Nephron progenitor cell (in vitro differentiated cells): ENCODE results near the gene SMYD5.

Experiments used
- DNase-seq: peaks from one replicate; pipeline ENCODE4 v3.0.0; 2021
- H3K27ac Mint-ChIP-seq: 2 replicates; pipeline ENCODE4 v1.8.0; 2021; ENCODE audit warnings: mild to moderate bottlenecking, moderate library complexity, mixed read lengths
- H3K27me3 Mint-ChIP-seq: 2 replicates; pipeline ENCODE4 v1.8.0; 2021; ENCODE audit warnings: mild to moderate bottlenecking, low read depth, mixed read lengths; ENCODE audit not compliant: poor library complexity
- H3K36me3 Mint-ChIP-seq: 2 replicates; pipeline ENCODE4 v1.8.0; 2021; ENCODE audit warnings: low read depth, mixed read lengths
- H3K4me1 Mint-ChIP-seq: 2 replicates; pipeline ENCODE4 v1.8.0; 2021; ENCODE audit warnings: mixed read lengths
- H3K4me3 Mint-ChIP-seq: 2 replicates; pipeline ENCODE4 v1.8.0; 2021; ENCODE audit warnings: mild to moderate bottlenecking, moderate library complexity, mixed read lengths
- H3K9me3 Mint-ChIP-seq: 2 replicates; pipeline ENCODE4 v1.8.0; 2021; ENCODE audit warnings: mild to moderate bottlenecking, moderate library complexity, mixed read lengths
- TF ChIP-seq, protein P1 (sequence below): fragments of 200-600 bp; sonication (generic); IDR thresholded peaks from 2 replicates; pipeline ENCODE4 v1.5.0; 2021; ENCODE audit warnings: antibody characterized with exemption

SMYD5 gene

DNA sequence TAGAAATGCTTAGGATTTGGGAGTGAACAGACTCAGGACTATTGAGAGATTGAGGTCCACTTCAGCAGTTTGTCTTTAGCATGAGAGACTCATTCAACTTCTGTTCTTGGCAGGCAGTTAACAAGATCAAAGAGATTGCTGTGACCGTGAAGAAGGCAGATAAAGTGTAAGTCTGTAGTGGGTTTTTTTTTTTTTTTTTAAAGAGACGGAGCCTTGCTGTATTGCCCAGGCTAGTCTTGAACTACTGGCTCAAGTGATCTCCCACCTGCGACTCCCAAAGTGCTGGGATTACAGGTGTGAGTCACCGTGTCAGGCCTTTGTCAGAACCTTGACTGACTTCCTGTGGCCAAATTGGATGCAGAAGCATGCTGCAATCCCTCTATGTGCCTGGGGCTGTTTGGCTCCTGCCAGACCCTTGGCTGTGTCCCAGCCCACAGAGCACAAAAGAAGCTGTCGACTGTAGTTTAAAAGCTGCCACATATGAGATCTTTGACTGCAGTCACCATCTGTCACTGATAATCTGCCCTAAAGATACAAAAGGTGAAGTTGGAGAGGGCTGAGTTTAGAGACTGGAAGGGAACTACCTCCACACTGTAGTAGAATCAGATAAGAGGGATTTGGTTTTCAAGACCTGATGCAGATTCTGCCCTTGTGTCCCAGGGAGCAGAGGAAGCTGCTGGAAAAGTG, 30.0 kb downstream of the SMYD5 start:
- TF ChIP-seq, protein P1, sequence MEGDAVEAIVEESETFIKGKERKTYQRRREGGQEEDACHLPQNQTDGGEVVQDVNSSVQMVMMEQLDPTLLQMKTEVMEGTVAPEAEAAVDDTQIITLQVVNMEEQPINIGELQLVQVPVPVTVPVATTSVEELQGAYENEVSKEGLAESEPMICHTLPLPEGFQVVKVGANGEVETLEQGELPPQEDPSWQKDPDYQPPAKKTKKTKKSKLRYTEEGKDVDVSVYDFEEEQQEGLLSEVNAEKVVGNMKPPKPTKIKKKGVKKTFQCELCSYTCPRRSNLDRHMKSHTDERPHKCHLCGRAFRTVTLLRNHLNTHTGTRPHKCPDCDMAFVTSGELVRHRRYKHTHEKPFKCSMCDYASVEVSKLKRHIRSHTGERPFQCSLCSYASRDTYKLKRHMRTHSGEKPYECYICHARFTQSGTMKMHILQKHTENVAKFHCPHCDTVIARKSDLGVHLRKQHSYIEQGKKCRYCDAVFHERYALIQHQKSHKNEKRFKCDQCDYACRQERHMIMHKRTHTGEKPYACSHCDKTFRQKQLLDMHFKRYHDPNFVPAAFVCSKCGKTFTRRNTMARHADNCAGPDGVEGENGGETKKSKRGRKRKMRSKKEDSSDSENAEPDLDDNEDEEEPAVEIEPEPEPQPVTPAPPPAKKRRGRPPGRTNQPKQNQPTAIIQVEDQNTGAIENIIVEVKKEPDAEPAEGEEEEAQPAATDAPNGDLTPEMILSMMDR: no peak
- no peak overlapping the region for H3K27ac Mint-ChIP-seq
- no peaks in the 10 kb centered on the region for H3K9me3 Mint-ChIP-seq
- peaks cover 67% of the 10 kb centered on the region for H3K36me3 Mint-ChIP-seq
- no peak overlapping the region for H3K4me3 Mint-ChIP-seq
- no peaks in the 10 kb centered on the region for H3K27me3 Mint-ChIP-seq
- no peak for DNase-seq
- no peaks in the 10 kb centered on the region for H3K4me1 Mint-ChIP-seq

DNA sequence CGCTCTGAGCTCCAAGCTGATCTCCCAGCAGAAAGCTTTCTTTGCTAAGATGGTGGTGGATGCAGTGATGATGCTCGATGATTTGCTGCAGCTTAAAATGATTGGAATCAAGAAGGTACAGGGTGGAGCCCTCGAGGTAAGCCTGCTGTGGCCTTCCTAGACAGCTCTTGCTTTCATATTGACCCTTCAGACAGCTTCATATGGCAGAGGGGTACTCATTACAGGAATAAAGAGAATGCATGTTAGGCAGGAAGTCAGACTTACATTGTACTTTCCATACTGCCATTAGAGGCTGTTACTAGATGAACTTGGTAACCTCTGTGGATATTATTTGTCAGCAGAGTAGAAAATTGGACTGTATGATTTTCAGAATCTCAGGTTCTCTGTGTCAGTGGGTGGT, 30.5 kb downstream of the SMYD5 start:
- no peak for DNase-seq
- TF ChIP-seq, protein P1: no peak
- Mint-ChIP-seq H3K9me3 (no peaks in the 10 kb centered on the region), H3K4me1 (no peaks in the 10 kb centered on the region), H3K36me3 (peaks cover 69% of the 10 kb centered on the region), H3K27ac (no peak overlapping the region), H3K27me3 (no peaks in the 10 kb centered on the region), H3K4me3 (no peak overlapping the region)

- Mint-ChIP-seq H3K4me1 (no peaks in the 10 kb centered on the region), H3K36me3 (peaks cover 73% of the 10 kb centered on the region), H3K4me3 (no peak overlapping the region), H3K27me3 (no peaks in the 10 kb centered on the region), H3K27ac (no peak overlapping the region), H3K9me3 (no peaks in the 10 kb centered on the region)
- DNase-seq: no peak
- TF ChIP-seq, protein P1: no peak
Observed at GRCh38 chr2:73246850-73247249, 32.8 kb downstream of the SMYD5 start.

DNA sequence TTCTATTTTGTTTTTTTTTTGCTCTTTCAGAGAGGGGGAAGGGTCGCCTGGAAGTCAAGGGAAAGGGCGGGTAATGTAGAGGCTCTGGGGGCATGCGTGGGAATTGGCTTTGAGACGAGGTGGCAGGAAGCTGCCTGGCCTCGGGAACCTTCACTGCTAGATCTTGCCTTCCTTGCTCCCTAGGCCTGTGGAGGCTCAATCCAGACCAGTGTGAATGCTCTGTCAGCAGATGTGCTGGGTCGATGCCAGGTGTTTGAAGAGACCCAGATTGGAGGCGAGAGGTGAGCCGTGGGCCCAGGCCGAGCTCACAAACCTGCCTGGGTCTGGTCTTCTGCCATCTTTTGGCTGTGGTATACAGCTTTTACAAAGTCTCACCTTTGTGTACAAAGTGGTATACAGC, 35.6 kb downstream of the SMYD5 start:
- Mint-ChIP-seq H3K27ac (no peak overlapping the region), H3K36me3 (peaks cover 66% of the 10 kb centered on the region), H3K27me3 (peaks cover 3% of the 10 kb centered on the region), H3K4me3 (no peak overlapping the region), H3K4me1 (no peaks in the 10 kb centered on the region), H3K9me3 (no peaks in the 10 kb centered on the region)
- DNase-seq: no peak
- TF ChIP-seq, protein P1: no peak

- peaks cover 57% of the 10 kb centered on the region for H3K36me3 Mint-ChIP-seq
- H3K27me3 Mint-ChIP-seq: peaks cover 3% of the 10 kb centered on the region
- no peaks in the 10 kb centered on the region for H3K9me3 Mint-ChIP-seq
- H3K4me3 Mint-ChIP-seq: no peak overlapping the region
- no peak for DNase-seq
- no peaks in the 10 kb centered on the region for H3K4me1 Mint-ChIP-seq
- peak overlapping the region; percentile 54 for H3K27ac Mint-ChIP-seq
- TF ChIP-seq, protein P1: no peak
Observed at GRCh38 chr2:73250872-73251846, 37.1 kb downstream of the SMYD5 start.
